Dermis microvascular lymphatic vessel endothelial cell (primary cell): ENCODE results near the gene ZC3H11A. TPM values are rescaled to one million over a fixed set of nuclear protein-coding genes. Genes with fewer than 3 reads are reported as not detected.
A peak's percentile ranks its signal among the peaks of the same experiment; 100 is the strongest.
"Not testable (repeated sequence)": the region's sequence is repeated elsewhere in the genome, so short reads cannot be mapped to it uniquely, and the experiment has no call there.

Experiments
- DNase-seq, 2 donors: peaks; one replicate each; pipeline versions ENCODE4 v3.0.0 to v3.0.0-alpha.2; 2010; ENCODE audit warnings: low read depth in 2 of 2
- total RNA-seq: library from RNA; depleted of rRNA; stranded (reverse); fragments of >200 nt; gene quantifications from 2 replicates; pipeline ENCODE4 v1.2.1, GENCODE V29; 2014

ZC3H11A gene
- total RNA-seq, 1 donor from 2014 or later, result 76.4 TPM

- no peak for DNase-seq
These were observed 13.5 kb upstream of the ZC3H11A start for GRCh38 chr1:203781962-203782361.

GRCh38 chr1:203789966-203790365, 5.5 kb upstream of the ZC3H11A start:
- no peak for DNase-seq

- no peak for DNase-seq
These were observed 3.9 kb upstream of the ZC3H11A start for GRCh38 chr1:203791498-203791897.

- DNase-seq, result no peak
These were observed 2.9 kb upstream of the ZC3H11A start for GRCh38 chr1:203792486-203792885.

GRCh38 chr1:203793561-203793960, 1.9 kb upstream of the ZC3H11A start:
- not testable (repeated sequence) for DNase-seq

- no peak for DNase-seq
These were observed 521 bp upstream of the ZC3H11A start for GRCh38 chr1:203794764-203795440.

- peak; percentile 3 to 39 for DNase-seq
These were observed 798 bp downstream of the ZC3H11A start for GRCh38 chr1:203796236-203796605.

GRCh38 chr1:203797216-203797615, 1.8 kb downstream of the ZC3H11A start:
- no peak for DNase-seq

GRCh38 chr1:203797948-203798655, 2.7 kb downstream of the ZC3H11A start:
- DNase-seq, result peak in 1 of 2 donors; percentile 7

- no peak for DNase-seq
These were observed 3.7 kb downstream of the ZC3H11A start for GRCh38 chr1:203799157-203799556.

- no peak for DNase-seq
These were observed 4.5 kb downstream of the ZC3H11A start for GRCh38 chr1:203799971-203800370.

- DNase-seq, result no peak
These were observed 10.3 kb downstream of the ZC3H11A start for GRCh38 chr1:203805689-203806088.

GRCh38 chr1:203807196-203807595, 11.8 kb downstream of the ZC3H11A start:
- no peak for DNase-seq

GRCh38 chr1:203813581-203814341, 18.3 kb downstream of the ZC3H11A start:
- DNase-seq, result no peak

GRCh38 chr1:203818399-203818798, 23.0 kb downstream of the ZC3H11A start:
- DNase-seq, result no peak

- no peak for DNase-seq
These were observed 27.9 kb downstream of the ZC3H11A start for GRCh38 chr1:203823306-203823705.

- DNase-seq, result no peak
These were observed 30.8 kb downstream of the ZC3H11A start for GRCh38 chr1:203826175-203826574.

- peak; percentile 40 to 62 for DNase-seq
These were observed 32.6 kb downstream of the ZC3H11A start for GRCh38 chr1:203828002-203828401.

GRCh38 chr1:203828503-203828902, 33.1 kb downstream of the ZC3H11A start:
- no peak for DNase-seq

- DNase-seq, result peak; percentile 18 to 60
These were observed 33.8 kb downstream of the ZC3H11A start for GRCh38 chr1:203829247-203829646.

- DNase-seq, result no peak
These were observed 40.1 kb downstream of the ZC3H11A start for GRCh38 chr1:203835476-203835875.

- DNase-seq, result peak in 1 of 2 donors; percentile 54
These were observed 43.7 kb downstream of the ZC3H11A start for GRCh38 chr1:203839081-203839480.
